Stimulated activated CD8-positive, alpha-beta memory T cell treated with anti-CD3 and anti-CD28 coated beads, Interleukin-15, amount 100 ng/mL, for 4 hours (primary cell): ENCODE data around the gene AGRN.
A peak's percentile ranks its signal among the peaks of the same experiment; 100 is the strongest.
"Not testable (repeated sequence)": the region's sequence is repeated elsewhere in the genome, so short reads cannot be mapped to it uniquely, and the experiment has no call there.

Experiments used
- DNase-seq, 2 donors: peaks; one replicate each; pipeline ENCODE4 v3.0.0-alpha.2; 2020; ENCODE audit warnings: low read depth in 2 of 2

Gene AGRN

DNA sequence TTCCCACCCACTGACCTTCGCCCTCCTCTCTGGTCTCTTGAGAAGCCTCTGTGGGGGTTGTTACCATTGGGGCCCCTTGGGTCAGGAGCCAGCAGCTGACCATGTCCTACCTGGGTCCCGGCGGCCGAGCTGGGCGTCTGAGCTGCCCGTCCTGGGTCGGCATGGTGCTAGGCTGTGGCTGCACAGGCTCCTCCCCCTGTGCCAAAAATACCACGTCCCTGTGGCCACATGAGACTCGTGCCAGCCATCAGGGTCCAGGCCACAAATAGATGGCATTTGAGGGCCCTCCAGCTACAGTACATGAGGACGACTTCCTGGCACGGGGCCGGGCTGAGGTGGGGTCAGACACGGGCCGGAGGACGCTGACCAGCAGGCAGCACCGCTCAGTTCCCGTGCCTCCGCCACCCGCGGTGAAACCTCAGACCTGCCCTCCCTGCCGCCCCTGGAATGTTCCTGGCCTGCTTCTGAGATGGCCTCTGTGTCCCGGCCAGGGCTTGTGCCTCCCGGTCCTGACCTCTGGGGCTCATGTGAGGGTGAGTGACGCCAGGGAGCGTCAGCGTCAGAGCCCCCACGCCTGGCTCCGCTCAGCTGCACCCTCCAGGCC, 37.9 kb upstream of the AGRN start, which contains the start of gene PERM1:
PERM1 (minus strand) TSS at position 139 of the 604 bp plus-strand sequence. CDS start 1,064 bp downstream, outside the sequence.
- DNase-seq = no peak

DNA sequence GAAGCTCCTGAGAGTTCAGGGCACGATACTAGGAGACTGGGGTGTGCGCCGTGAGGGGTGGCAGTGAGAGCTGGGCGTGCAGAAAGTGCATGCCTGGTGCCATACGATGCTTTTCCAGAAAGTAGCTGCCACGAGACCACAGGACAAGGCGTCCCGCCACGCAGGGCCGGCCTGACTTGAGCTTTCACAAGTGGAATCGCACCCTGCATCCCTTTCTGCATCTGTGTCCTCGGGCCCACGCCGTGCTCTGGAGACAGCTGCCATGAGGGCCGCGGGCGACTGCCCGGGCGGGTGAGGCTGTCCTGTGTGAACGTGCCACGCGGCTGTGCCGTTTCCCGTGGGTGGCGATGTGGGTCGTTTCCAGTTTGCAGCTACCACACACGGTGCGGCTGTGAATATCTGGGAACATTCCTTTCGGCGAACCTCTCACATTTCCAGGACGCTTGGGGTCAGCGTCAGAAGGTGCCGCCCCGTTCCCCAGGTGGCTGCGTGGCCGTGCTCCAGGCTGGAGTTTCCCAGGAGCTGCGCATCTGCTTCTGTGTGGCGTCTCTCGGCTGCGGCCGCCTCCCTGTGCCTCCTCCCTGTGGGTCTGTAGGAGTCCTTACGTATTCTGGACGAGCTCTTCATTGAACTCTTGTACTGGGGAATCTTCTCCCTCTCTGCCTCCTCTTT, 37.0 kb upstream of the AGRN start:
- DNase-seq = no peak

DNA sequence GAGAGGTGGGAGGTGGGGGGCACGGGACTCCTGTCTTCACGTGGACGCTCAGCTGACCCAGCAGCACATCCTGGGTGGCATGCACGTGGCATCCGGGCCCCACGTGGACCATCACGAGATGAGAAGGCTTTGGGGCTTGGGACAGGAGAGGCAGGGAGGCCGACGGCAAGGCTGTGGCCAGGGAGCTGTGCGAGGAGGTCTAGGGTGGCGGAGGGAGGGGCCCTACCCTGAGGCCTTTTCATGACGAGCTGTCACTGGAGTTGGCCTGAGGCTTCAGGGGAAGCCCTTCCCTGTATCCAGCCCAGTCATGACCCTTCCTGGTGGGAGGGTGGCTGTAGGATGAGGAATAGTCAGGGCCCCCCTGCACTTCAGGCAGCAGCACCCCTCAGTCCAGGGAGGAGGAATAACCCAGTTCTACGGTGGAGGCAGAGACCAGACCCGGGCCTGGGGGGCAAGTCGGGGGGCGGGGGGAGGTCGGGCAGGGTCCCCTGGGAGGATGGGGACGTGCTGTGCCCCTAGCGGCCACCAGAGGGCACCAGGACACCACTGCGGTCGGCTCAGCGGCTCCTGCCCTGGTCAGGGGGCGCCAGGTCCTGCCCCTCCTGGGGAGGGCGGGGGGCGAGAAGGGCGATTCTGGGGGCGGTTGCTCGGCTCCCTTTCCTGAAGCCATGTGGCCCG, 36.0 kb upstream of the AGRN start:
- DNase-seq = no peak

DNA sequence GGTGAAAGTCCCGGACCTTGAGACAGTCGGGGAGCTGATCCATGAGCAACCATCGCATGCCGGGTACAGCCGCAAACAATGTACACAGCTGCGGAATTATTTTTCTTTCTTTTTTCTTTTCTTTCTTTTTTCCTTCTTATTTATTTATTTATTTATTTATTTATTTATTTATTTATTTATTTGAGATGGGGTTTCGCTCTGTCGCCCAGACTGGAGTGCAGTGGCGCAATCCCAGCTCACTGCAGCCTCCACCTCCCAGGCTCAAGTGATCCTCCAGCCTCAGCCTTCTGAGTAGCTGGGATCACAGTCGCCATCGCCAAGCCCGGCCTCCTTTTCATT, 35.5 kb upstream of the AGRN start:
- no peak for DNase-seq

DNA sequence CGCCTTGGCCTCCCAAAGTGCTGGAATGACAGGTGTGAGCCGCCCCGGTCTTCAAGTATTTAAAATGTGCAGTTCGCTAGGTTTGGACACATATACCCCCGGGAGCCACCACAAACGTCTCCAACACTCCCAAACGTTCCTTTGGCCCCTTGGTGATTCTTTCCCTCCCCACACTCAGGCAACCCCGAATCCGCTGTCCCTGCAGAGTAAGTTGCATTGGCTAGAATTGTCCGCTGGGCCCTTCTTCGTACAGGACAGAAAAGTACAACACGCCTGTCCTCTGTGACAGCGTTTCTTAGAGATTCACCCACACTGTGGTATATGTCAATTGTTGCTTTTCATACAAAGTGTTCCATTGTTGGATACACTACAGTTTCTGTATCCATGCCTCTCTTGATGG, 34.8 kb upstream of the AGRN start:
- DNase-seq = no peak

DNA sequence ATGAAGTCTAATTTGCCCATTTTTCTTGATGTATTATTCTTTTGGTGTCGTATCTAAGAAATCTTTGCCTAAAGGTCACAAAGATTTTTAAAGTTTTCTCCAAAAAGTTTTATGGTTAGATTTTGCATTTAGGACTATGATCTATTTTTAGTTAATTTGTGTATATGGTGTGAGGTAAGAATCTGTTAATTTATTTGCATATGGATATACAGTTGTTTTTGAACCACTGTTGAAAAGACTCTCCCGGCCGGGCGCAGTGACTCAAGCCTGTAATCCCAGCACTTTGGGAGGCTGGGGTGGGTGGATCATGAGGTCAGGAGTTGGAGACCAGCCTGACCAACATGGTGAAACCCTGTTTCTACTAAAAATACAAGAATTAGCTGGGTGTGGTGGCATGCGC, 31.9 kb upstream of the AGRN start:
- not testable (repeated sequence) for DNase-seq

DNA sequence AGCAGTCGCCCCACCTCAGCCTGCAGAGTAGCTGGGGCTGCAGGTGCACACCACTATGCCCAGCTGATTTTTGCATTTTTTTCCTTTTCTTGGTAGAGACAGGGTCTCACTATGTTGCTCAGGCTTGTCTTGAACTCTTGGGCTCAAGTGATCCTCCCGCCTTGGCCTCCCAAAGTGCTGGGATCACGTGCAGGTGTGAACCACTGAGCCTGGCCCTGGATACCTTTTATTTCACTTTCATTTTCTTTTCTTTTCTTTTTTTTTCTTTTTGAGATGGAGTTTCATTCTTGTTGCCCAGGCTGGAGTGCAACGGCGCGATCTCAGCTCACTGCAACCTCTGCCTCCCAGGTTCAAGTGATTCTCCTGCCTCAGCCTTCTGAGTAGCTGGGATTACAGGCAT, 28.6 kb upstream of the AGRN start:
- not testable (repeated sequence) for DNase-seq

DNA sequence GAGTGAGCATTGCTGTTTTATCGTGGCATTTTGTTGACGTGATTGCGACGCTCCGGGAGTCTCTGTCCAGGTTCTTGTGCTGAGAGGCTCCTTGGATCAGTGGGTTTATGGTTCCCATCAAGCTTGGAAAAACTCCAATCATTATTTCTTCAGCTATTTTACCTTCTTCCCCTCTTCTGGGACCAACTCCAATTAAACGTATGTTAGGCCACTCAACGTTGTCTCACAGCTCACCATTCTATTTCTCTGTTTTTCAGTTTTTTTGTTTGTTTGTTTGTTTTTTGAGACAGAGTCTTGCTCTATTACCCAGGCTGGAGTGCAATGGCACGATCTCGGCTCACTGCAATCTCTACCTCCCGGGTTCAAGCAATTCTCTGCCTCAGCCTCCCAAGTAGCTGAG, 28.0 kb upstream of the AGRN start:
- DNase-seq = no peak

DNA sequence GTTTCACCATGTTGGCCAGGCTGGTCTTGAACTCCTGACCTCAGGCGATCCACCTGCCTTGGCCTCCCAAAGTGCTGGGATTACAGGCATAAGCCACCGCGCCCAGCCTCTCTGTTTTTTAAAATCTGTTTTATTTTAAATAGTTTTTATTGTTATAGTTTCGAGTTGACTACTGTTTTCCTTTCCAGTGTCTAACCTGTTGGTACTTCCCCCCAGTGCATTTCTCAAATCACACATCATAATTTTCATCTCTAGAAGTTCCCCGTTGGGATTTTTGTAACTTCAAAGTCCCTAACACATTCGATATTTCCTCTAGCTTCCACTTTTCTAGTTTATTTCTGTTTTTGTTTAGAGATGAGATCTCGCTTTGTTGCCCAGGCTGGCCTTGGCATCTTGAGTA, 27.6 kb upstream of the AGRN start:
- no peak for DNase-seq

DNA sequence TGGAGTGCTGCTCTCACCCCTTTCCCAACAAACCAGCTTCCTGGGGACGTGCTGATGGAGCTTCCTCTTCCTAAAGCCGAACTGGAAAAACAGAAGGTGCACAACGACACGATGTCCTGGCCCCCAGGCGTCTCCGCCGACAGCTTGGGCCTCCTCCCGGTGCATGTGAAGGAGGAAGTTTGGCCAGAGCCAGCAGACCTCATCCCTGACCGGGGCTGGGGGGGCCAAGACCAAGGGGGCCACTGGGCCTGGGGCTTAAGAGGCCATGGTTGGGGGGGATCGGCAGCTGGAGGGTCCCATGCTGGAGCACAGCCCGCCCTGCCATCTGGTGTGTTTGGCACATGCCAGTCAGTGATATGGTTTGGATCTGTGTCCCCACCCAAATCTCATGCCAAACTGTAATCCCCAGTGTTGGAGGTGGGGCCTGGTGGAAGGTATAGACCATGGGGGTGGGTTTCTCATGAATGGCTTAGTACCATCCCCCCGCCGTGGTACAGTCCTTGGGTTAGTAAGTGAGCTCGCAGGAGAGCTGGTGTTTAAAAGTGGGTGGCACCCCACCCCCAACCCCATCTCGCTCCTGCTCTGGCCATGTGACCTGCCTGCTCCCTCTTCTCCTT, 26.4 kb upstream of the AGRN start:
- no peak for DNase-seq

DNA sequence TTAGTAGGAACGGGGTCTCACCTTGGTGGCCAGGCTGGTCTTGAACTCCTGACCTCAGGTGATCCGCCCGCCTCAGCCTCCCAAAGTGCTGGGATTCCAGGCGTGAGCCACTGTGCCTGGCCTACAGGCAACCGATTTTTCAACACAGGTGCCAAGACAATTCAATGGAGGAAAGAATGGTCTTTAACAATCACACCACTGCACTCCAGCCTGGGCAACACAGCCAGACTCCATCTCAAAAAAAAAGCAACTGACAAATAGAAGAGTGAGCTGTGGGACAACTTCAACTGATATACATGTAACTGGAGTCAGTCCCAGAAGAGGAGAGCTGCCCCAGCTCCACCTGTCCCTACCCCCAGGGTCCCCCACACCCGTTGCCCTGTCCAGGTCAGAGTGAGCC, 25.4 kb upstream of the AGRN start:
- DNase-seq = not testable (repeated sequence)

DNA sequence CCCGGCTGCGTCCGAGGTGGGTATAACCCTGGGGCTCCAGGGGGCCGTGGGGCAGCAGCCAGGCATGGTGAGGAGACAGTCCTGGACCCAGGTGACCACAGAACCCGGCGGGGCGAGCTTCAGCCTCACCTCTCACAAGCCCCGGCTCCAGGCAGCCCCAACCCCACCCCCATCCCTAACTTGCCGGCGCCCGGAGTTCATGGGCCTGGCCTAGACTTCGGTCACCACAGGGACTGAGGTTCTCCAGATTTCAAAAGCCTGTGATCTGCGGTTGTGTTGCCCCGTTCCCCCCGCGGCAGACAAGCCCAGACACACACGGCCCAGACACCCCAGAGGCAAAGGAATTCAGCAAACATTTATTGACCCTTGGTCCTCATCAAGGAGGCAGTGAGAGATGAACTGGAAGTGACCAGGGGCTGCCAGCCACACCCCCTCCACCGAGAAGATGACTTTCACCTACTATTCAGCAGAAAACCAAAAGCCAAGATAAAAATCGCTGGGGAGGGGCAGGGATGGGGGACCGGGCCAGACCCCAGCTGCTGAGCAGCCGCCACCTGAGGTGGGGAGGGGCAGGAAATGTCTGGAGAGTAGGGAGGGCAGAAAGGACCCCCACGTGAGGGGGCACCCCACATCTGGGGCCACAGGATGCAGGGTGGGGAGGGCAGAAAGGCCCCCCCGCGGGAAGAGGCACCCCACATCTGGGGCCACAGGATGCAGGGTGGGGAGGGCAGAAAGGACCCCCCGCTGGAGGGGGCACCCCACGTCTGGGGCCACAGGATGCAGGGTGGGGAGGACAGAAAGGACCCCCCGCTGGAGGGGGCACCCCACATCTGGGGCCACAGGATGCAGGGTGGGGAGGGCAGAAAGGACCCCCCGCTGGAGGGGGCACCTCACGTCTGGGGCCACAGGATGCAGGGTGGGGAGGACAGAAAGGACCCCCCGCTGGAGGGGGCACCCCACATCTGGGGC, 24.0 kb upstream of the AGRN start:
- no peak for DNase-seq

DNA sequence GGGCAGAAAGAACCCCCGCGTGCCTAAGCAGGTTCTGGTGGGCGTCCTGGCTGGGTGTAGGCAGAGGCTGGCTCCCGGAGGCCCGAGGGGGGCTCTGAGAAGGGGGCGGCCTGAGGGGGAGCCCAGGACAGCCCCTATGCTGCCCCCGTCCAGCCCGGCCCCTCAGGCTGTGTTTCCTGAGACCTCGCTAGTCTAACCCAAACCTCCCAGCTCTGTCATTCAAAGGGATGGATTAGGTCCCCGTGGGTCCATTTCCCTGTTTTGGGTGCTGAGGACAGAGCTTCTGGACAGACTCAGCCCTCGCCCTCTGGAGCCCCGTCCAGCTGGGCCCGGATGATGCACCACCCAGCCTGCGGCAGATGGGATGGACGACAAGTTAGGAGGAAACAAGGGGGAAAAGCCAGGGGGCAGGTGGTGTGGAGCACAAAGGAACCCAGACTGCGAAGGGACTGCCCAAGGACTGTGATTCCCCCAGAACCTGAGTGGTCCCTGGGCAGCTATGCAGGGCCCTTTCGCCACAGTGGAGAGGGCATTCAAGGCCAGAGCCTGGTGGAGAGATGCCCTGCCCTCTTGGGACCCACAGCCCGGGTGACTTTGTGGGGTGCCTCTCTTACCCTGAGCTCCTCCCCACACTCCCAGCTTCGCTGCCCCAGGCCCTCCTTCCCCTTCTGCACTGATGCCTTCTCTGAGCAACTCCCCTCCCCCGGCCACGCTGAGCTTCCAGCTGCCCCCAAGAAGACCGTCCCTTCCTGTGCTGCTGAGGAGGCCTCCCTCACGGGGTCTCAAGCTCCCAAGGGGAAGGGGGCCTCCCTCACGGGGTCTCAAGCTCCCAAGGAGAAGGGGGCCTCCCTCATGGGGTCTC, 22.8 kb upstream of the AGRN start:
- no peak for DNase-seq

DNA sequence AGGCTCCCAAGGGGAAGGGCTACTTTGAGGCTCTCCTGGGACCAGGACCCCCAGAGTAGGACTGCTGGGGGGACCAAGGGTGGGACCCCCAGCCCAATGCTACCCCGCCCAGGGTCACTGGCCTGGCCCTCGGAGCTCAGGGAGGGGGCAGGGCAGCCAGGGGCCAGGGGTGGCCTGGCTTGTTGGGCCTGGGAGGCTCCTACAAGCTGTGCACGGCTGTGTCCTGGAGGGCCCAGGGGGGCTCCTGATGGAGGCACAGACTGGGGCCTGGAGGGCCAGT, 22.3 kb upstream of the AGRN start:
- DNase-seq = no peak

DNA sequence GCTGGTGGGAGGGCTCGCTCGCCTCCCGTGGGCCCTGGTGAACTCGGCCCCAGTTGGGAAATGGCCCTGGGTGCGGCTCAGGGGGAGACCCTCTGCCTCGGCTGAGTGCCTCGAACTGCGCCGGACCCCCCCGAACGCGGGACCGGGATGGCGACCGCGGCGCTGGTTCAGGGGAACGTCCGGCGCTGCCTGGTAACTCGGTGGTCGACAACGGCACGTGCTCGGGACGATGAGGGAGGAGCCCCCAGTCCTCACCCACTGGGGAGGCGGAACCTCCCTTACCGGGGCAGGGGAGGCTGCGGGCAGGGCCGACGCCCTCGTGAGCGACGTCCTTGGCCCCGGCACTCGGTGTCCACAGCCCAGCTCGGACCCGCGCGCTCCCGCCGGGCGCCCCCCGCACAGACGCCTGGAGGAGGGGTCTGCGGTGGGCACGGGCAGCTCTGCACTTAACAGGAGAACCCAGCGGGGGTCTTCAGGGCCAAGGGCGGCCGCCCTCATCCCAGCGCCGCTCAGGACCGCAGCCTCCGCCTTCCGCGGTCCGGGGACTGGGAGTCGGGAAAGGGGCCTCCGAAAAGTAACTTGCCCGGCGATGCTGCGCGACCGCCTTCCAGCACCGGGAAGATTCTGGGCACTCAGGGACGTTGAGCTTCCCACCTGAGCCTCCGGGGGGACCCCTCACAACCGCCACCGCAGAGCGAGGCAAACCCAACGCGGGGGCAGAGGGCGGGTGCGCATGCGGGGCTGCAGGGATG, 21.8 kb upstream of the AGRN start:
- DNase-seq = no peak

DNA sequence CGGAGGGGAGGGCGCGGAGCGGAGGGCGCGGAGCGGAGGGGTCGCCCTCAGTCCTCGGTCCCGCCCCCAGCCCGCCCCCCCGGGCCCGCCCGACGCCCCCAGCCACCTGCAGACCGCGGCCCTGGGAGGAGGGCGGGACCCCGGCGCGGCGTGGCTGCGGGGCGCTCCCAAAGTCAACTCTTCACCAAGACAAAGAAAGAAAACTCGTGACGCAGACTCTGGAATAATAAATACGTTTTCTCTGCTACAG, 21.2 kb upstream of the AGRN start:
- no peak for DNase-seq

DNA sequence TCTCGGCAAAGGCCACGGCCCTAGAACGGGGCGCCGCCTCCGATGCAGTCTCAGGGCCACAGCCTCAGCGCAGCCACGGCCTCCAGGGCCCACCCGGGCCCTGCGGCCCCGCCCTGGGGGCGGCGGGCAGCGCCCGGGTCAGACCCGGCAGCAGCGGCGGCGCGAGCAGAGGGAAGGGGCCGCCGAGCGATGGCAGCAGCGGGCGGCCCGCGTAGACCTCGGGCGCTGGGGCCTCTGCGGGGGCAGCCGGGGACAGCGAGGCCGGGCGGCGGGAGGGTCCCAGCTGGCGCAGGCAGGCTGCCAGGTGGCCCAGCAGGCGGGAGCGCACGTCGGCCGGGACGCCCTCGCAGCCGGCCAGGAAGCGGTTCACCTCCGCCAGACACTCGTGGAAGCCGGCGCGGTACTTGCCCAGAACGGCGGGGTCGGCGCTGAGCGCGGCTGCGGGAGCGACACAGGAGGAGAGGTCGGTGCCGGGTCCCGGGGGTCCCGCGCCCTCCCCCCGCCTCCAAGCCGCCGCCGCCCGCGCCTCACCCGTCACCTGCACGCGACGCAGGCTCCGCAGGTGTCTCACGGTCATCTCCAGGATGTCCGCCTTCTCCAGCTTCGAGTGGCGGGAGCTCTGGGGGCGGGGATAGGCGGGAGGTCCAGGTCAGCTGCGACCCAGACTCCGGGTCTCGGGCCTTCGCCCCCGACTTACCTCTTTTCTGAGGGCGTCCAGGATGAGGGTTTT, 20.8 kb upstream of the AGRN start:
- no peak for DNase-seq

DNA sequence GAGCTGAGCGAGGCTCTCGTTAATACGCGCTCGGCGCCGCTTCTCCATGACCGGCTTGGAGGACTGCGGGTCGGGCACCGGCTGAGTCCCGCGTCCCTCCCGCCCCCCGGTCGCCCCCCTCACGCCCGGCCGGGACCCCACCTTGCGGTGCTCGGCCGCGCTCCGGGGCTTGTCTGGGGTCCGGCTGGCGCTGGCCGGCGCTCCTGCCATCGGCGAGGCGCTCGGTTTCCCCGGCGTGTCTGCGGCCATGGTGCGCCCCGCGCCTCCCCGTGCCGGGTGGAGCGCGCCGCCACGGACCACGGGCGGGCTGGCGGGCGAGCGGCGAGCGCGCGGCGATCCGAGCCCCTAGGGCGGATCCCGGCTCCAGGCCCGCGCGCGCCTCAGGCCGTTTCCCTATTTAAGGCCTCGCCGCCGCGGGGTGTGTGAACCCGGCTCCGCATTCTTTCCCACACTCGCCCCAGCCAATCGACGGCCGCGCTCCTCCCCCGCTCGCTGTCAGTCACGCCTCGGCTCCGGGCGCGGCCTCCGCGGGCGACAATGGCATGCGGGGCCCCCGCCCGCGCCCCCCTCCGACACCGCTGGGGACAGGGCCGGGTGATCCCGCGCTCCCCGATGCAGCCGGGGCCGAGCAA, 20.1 kb upstream of the AGRN start, which contains the start of gene HES4:
HES4 (minus strand) TSS at position 373 of the 632 bp plus-strand sequence; CDS start at position 249, 124 bp downstream.
- peak; percentile 23 to 40 for DNase-seq

DNA sequence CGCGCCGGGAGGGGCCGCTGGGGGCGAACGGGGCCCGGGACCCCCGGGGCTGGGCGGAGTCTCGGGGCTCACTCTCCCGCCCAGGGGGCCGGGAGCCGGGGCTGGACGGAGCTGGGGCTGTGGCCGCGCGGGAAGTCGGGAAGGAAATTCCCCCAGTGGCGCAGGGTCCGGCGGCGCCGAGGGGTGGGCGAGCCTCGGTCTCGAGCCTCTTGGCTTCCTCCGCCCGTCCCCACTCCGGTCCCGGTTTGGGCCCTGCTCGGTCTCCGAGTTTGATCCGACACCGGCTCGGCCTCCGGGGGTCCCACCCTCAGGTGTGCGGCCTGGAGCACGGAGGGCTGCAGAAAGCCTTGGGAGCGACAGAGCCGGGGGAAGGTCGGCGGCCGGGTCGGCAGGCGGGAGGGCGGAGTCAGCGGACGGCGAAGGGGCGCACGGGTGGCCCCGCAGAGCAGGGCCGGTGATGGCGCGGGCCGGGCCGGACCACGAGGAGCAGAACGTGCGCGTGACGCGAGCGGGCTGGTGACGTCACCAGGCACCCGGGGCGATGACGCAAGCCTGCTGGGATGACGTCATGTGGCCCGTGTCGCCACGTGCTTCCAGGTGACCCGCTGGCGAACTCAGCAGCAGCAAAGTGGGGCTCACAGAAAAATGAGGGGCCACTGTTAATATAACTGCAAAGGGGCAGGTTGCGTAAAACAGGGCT, 19.4 kb upstream of the AGRN start:
- DNase-seq = peak; percentile 48 to 50
